Activated CD4-positive, CD25-positive, alpha-beta regulatory T cell treated with anti-CD3 and anti-CD28 coated beads, Interleukin-2, amount 50 U/mL, for 16 hours (primary cell): ENCODE data around the gene ZNF277.
"Not testable (repeated sequence)": the region's sequence is repeated elsewhere in the genome, so short reads cannot be mapped to it uniquely, and the experiment has no call there.

Experiments
- DNase-seq: peaks from one replicate; pipeline ENCODE4 v3.0.0-alpha.2; 2020; ENCODE audit warnings: low read depth, low spot score

Gene ZNF277

DNA sequence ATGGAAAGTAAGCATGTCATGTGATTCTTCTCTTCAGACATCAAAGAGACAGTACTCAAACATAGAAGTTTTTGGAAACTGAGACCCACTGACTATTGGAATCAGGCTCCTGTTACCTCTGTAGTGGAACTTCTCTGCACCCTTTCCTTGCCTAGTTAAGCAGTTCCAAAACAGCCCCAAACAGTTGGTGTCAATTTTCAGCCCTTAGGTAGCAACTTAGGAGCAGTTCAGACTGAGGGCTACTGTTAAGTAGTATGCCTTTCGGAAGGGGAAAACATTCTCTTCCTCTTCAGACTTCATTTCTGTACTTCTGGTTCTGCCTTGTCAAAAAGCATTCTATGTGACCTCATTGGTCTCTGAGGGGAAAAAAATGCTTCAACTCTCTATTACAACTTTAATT is 85.7 kb downstream of the ZNF277 start:
- DNase-seq, result no peak

- DNase-seq, result no peak
Measured at GRCh38 chr7:112293416-112293815, 86.9 kb downstream of the ZNF277 start.

DNA sequence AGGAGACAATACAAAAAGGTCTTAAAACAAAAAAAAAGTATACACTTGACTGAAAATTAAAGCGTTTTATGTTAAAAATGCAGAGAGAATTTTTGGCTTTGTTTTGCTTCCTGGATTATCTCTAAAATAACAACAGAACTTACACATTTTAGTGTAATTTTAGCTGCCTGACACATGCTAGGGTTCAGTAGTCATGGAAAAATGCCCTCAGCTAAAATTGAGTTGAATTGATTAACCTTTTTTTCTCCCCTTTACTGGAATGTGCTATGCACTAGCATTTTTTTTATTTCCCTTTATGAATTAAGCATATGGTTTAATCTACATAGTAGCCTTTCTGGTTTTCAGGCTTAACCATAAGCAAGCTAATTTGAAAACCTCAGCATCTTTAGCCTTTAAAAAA is 89.9 kb downstream of the ZNF277 start:
- no peak for DNase-seq

DNA sequence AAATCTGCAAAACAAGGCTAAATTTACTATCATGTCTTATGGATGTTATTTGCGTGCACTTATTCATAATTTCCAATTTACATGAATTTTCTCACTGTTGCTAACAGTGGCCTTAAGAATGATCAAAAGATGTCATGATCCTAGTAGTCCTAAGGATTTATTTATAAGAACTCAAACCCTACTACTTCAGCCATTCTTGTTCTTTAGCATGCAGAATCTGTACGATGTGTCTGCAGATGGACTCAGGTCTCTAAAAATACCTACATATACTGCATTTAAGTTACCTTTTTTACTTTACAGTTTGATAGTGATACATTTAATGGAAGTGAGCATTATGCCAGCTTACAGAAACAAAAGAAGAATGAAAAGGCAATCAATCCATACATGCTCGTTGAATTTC is 91.2 kb downstream of the ZNF277 start:
- no peak for DNase-seq

GRCh38 chr7:112298543-112299100 is 92.1 kb downstream of the ZNF277 start:
- DNase-seq, result no peak

GRCh38 chr7:112300072-112300471 is 93.6 kb downstream of the ZNF277 start:
- no peak for DNase-seq

DNA sequence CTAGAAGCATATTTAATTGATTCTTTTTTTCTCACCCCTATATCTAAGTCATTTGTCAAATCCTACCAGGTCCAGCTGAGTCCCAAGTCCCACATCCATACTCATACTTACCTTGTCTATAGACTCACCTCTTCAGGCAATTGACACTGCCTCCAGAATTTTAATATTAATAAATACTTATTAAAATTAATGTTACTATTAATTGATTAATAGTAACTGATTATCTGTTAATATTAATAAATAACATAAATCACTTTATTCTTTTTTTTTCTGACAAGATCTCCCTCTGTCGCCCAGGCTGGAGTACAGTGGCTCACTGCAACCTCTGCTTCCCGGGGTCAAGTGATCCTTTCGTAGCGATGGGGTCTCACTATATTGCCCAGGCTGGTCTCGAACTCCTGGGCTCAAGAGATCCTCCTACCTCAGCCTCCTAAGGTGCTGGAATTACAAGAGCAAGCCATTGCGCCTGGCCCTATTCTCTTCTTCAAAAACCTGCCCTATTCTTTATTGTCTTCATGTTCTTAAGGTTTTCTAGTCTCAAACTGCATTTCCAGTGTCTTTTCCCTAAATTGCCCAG is 94.4 kb downstream of the ZNF277 start:
- no peak for DNase-seq

DNA sequence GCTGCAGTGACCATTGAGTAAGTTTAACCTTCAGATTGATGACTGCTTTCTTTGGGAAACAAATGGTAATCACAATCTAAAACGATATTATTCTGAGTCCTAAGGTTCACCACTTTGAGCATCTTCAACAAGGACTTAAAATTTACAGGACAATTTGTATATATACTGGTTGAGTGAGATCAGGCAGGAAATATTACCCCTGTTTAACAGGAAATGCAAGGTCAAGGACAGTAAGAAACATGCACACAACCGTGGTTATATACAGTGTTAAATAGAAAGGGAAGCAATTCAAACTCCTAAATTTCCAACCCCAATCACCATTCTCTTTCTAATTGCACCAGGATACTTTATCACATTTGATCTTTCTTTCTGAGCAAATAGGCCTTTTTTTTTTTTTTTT is 96.1 kb downstream of the ZNF277 start:
- no peak for DNase-seq

GRCh38 chr7:112306903-112307302 is 100.4 kb downstream of the ZNF277 start:
- no peak for DNase-seq

DNA sequence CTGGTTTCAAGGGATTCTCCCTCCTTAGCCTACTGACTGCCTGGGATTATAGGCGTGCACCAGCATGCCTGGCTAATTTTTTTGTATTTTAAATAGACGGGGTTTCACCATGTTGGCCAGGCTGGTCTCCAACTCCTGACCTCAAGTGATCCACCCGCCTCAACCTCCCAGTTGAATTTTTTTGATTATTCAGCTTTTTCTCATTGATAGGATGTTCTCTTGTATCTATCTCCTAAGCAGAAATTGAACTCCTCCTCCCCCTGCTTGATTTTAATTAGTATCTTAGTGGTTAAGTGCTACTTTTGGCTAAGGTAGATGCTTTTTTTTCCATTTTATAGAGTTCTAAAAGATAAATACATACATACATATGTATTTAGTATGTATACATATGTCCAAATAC is 101.0 kb downstream of the ZNF277 start:
- DNase-seq, result no peak

GRCh38 chr7:112308974-112309373 is 102.5 kb downstream of the ZNF277 start:
- no peak for DNase-seq

DNA sequence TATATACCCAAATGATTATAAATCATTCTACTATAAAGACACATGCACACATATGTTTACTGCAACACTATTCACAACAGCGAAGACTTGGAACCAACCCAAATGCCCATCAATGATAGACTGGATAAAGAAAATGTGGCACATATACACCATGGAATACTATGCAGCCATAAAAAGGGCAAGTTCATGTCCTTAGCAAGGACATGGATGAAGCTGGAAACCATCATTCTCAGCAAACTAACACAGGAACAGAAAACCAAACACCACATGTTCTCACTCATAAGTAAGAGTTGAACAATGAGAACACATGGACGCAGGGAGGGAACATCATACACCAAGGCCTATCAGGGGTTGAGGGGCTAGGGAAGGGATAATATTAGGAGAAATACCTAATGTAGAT is 110.3 kb downstream of the ZNF277 start:
- DNase-seq, result not testable (repeated sequence)

DNA sequence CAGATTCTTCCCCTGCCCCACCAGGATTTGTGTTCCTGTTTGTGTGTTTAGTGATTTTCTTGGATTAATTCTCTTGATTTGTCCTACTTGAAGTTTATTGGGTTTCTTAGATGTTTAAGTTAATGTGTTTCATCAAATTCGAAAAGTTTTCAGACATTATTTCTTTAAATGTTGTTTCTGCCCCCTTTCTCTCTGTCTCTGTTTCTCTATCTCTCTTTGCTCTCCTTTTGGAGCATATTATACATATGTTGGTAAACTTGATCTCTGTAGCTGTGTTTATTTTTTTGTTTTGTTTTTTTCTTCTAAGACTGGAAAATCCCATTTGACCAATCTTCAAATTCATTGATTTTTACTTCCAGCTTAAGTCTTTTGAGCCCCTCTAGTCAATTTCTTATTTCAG is 115.6 kb downstream of the ZNF277 start:
- DNase-seq, result no peak

DNA sequence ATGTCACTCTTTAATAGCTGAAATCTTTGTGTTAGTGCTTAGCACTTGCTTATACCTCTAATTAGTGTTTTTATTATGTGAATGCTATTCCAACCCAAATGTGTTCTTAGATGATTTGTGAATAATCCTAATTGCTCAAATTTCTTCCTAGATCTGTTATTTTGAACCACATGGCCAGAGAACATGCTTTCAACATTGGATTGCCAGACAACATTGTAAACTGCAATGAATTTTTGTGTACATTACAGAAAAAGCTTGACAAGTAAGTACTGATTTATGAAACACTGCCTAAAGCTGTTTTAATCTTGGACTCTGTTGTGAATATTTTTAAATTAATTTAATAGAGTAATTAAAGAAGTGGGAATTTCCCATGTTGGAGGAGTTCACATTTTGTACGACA is 121.1 kb downstream of the ZNF277 start:
- no peak for DNase-seq

DNA sequence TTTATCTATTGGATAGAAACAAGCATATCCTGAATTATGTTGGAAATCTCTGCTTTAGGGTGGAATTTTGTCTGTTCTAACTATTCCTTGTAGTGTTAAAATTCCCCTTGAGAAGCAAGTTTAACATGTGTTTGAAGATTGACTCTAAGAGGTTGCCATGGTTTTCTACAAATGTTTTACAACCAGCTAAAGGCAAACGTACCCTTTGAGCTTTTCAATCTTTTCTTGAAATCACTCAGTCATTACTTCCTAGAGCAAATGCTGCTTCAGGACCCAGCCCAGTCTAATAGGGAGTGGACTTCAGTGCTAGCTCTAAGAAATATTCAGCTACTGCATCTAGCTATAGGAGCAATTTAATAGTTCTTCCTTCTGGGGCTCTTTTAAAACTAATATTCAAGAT is 125.0 kb downstream of the ZNF277 start:
- DNase-seq, result no peak

- no peak for DNase-seq
Measured at GRCh38 chr7:112334366-112334765, 127.9 kb downstream of the ZNF277 start.

DNA sequence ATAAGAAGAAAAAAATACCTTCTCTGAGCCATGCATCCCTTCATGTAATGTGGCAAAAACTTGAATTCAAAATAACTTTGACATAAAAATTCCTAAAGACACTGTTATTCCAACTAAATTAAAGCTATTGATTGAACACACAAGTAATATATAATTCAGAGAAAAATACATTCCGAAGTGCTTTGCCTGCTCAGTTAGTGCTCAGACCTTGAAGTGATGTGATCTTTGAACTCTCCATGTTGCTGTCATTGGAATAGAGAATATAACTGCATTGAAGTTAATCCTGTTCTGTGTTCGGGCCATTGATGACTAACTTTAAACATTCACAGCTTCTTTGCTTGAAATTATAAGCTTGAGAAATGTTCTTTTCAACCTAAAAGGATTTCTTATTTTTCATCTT is 129.8 kb downstream of the ZNF277 start:
- no peak for DNase-seq

DNA sequence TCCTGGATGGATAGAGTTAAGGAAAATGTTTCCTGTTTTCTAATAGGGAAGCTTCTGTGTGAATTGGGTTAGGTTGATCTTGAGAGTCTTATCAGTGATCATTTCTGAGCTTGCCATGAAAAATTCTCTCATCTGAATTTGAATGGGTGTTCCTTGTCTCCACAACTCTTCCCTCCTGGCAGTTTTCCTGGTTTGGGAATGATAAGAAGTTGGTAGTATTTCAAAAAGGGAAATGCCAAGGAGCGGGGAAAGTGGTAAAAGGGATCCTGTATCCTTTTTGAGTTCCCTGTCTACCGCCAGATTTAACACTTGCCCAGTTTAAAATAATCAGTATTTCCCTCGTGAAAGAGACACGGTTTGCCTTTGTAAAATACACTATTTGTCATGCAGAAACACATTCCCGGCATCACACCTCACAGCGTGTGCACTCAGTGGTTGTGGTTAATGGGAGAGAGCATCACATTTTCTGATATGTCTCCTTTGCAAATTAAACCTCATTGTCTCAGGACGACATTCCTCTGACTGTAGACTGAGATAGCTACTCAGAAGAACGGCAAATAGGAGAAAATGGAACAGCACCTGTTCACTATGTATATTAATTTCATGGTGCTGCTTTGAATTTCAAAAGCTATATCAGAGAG is 130.6 kb downstream of the ZNF277 start:
- no peak for DNase-seq

- no peak for DNase-seq
Measured at GRCh38 chr7:112337892-112338291, 131.4 kb downstream of the ZNF277 start.

GRCh38 chr7:112338786-112339185 is 132.3 kb downstream of the ZNF277 start:
- DNase-seq, result no peak

GRCh38 chr7:112341464-112341863 is 135.0 kb downstream of the ZNF277 start:
- no peak for DNase-seq

GRCh38 chr7:112346381-112347060 is 140.0 kb downstream of the ZNF277 start:
- no peak for DNase-seq

- DNase-seq, result no peak
Measured at GRCh38 chr7:112347088-112347487, 140.6 kb downstream of the ZNF277 start.
